Measurements from ENCODE around the gene PAGE5. TPM values are rescaled to one million over a fixed set of nuclear protein-coding genes. Genes with fewer than 3 reads are reported as not detected.

Gene PAGE5
- not detected in 2 replicates for total RNA-seq

- intact Hi-C loops (cut with micrococcal nuclease): no loop called here
These were observed at the start of gene PAGE5 for GRCh38 chrX:55220119-55220794. Gene PAGE5 (plus strand): TSS chrX:55220346. CDS start chrX:55221383, 1,037 bp downstream.

DNA sequence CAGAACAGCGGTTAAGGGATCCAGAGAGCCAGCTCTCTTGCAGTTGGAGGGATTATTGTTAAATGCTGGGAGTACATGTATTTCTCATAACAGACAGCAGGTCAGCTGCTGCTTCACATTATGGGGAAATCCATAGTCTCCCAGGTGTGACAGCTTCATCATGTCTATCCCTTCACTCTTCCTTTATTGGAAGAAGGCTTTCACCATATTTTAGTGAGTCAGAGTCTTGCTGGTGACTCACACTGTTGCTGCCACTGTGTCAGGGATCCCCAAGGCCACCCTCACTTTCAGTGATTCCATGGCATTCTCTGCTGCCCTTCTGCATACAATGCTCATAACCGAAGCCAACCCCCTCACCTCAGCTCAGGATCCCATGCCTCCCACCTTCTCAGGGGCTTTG is 32.9 kb upstream of the PAGE5 start:
- intact Hi-C loops (cut with micrococcal nuclease): no loop called here

DNA sequence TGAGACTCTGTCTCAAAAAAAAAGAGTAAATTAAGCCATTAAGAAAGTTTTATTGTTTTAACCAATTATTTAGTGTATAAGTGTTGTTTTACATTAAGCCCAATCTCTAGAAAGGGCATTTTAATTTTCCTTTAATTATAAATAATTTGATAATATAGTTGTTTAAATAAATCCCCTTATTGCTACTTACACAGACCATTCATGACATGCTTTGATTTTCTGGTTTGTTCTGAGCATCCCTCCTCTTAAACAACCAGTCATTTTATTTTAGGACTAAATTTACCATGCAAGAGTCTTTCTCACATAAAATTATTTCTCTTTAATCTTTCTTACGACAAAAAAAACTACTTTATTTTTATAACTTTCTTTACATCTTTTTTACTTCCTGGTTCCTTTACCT is 23.5 kb upstream of the PAGE5 start:
- intact Hi-C loops (cut with micrococcal nuclease): no loop called here

DNA sequence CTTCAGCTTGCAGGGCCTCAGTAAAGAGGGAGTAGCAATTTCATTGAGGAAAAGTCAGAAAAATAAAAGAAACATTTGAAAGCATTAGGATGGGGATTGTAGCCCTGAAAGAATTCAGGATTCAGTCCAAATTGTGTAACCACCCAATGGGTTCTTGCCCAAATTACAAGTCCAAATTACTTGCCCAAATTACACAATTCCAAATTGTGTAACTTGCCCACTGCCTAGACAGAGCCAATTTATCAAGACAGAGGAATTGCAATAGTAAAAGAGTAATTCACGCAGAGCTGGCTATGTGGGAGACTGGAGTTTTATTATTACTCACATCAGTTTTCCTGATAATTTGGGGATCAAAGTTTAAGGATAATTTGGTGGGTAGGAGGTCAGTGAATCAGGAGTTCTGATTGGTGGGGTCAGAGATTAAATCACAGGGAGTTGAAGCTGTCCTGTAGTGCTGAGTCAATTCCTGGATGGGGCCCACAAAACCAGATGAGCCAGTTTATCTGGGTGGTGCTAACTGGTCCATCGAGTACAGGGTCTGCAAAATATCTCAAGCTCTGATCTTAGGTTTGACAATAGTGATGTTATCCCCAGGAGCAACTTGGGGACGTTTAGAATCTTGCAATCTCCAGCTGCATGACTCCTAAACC is 18.1 kb upstream of the PAGE5 start:
- intact Hi-C loops (cut with micrococcal nuclease): no loop called here

- intact Hi-C loops (cut with micrococcal nuclease): no loop called here
These were observed 13.8 kb upstream of the PAGE5 start for GRCh38 chrX:55206162-55206941.

DNA sequence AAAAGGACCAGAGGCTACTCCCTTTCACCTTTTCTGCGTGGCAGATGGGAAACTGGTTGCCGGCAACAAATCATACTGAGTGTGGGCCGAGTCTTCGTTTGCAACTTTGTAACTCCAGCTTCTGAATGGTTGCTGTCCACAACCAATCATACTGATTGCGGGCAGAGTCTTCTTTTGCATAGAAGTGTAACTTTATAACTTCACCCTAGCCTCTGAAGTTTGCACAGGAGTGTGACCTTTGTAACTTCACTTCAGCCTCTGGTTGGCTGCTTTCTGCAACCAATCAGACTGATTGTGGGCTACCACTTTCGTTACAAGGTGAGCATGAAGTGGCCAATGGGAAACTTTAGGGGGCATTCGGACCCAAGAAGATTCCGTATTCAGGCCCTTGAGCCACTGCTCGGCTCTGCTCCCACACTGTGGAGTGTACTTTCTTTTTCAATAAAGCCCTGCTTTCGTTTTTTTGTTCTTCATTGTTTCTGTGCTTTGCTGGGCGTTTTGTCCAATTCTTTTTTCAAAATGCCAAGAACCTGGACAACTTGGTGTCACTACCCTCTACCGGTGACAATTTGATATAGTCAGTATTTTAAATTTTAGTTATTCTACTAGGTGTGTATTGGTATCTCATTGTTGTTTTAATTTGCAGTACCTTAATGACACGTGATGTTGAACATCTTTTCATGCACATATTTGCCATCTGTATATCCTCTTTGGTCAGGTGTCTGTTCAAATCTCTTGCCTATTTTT is 9.0 kb upstream of the PAGE5 start:
- intact Hi-C loops (cut with micrococcal nuclease): no loop called here

- intact Hi-C loops (cut with micrococcal nuclease): no loop called here
These were observed 6.8 kb upstream of the PAGE5 start for GRCh38 chrX:55213381-55213780.

- intact Hi-C loops (cut with micrococcal nuclease): no loop called here
These were observed 20.7 kb downstream of the PAGE5 start for GRCh38 chrX:55240788-55241340.

- intact Hi-C loops (cut with micrococcal nuclease): no loop called here
These were observed 33.4 kb downstream of the PAGE5 start for GRCh38 chrX:55253528-55253927.

DNA sequence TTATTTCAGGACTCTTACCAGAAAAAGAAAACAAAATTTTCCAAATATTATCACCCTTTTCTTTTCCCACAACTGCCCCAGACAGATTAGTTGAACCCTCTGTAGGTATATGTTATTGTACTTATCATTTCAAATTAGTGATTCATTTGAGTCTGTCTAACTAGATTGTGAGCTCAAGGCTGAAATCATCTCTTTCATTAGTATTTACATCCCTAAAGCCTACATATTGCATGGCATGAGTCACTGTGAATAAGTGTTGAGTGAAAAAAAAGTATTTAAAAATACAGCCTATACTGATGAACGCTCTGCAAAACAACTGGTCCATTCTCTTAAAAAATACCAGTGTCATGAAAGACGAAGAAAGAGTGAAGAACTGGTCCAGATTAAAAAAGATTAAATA is 40.7 kb downstream of the PAGE5 start:
- intact Hi-C loops (cut with micrococcal nuclease): no loop called here

GRCh38 chrX:55264816-55265215 is 44.7 kb downstream of the PAGE5 start, which contains the start of gene PAGE3:
Gene PAGE3 (minus strand): TSS chrX:55264916. CDS start chrX:55263903, 1,013 bp downstream.
- intact Hi-C loops (cut with micrococcal nuclease): no loop called here

Other genes with a start within 250 kb of the PAGE5 start
- gene PFKFB1, start 226.2 kb upstream of the PAGE5 start, total RNA-seq: 0.15 and 0.56 TPM in 2 replicates
- 24.7 and 26.0 TPM in 2 replicates for gene APEX2, start 220.0 kb upstream of the PAGE5 start, total RNA-seq
- gene ALAS2, start 189.4 kb upstream of the PAGE5 start, total RNA-seq: not detected in 2 replicates
- 0.63 TPM in 1 of 2 replicates, not detected in the other for gene PAGE2B, start 145.3 kb upstream of the PAGE5 start, total RNA-seq
- not detected in 2 replicates for gene PAGE2, start 131.3 kb upstream of the PAGE5 start, total RNA-seq
- not detected in 2 replicates for gene PAGE3, start 44.6 kb downstream of the PAGE5 start, total RNA-seq
- 14.4 and 18.4 TPM in 2 replicates for gene MAGEH1, start 231.8 kb downstream of the PAGE5 start, total RNA-seq